ENCODE data around the gene FHOD3.

Gene FHOD3

GRCh38 chr18:36323421-36323820 lies 25.9 kb downstream of the FHOD3 start:
- DNase-seq: no peak

GRCh38 chr18:36325846-36326245 lies 28.3 kb downstream of the FHOD3 start:
- no peak for DNase-seq

GRCh38 chr18:36326771-36327170 lies 29.3 kb downstream of the FHOD3 start:
- DNase-seq: no peak

- DNase-seq: no peak
These were observed 30.1 kb downstream of the FHOD3 start for GRCh38 chr18:36327352-36328316.

GRCh38 chr18:36328385-36328858 lies 30.9 kb downstream of the FHOD3 start:
- DNase-seq: no peak

GRCh38 chr18:36328916-36329315 lies 31.4 kb downstream of the FHOD3 start:
- no peak for DNase-seq

- no peak for DNase-seq
These were observed 32.3 kb downstream of the FHOD3 start for GRCh38 chr18:36329684-36330434.

- DNase-seq: no peak
These were observed 33.0 kb downstream of the FHOD3 start for GRCh38 chr18:36330435-36331052.

- no peak for DNase-seq
These were observed 34.0 kb downstream of the FHOD3 start for GRCh38 chr18:36331521-36331971.

- no peak for DNase-seq
These were observed 35.9 kb downstream of the FHOD3 start for GRCh38 chr18:36333414-36333813.

GRCh38 chr18:36334798-36335197 lies 37.3 kb downstream of the FHOD3 start:
- DNase-seq: no peak

- no peak for DNase-seq
These were observed 38.2 kb downstream of the FHOD3 start for GRCh38 chr18:36335476-36336279.

- no peak for DNase-seq
These were observed 40.3 kb downstream of the FHOD3 start for GRCh38 chr18:36337679-36338402.

- DNase-seq: no peak
These were observed 41.0 kb downstream of the FHOD3 start for GRCh38 chr18:36338403-36338933.

GRCh38 chr18:36340246-36340645 lies 42.7 kb downstream of the FHOD3 start:
- DNase-seq: no peak

GRCh38 chr18:36341944-36342343 lies 44.4 kb downstream of the FHOD3 start:
- no peak for DNase-seq

GRCh38 chr18:36348331-36348730 lies 50.8 kb downstream of the FHOD3 start:
- no peak for DNase-seq

GRCh38 chr18:36348971-36349417 lies 51.5 kb downstream of the FHOD3 start:
- DNase-seq: no peak

GRCh38 chr18:36349552-36349951 lies 52.0 kb downstream of the FHOD3 start:
- no peak for DNase-seq

- no peak for DNase-seq
These were observed 52.7 kb downstream of the FHOD3 start for GRCh38 chr18:36350251-36350651.

GRCh38 chr18:36350839-36351469 lies 53.4 kb downstream of the FHOD3 start:
- DNase-seq: no peak

Data from DMS79 (cell line).